IPS-20b (cell line): ENCODE results near the gene SUN1.
A peak's percentile ranks its signal among the peaks of the same experiment; 100 is the strongest.

Source experiments
- H3K27ac ChIP-seq: one replicate; pipeline ENCODE4 v1.5.1; 2013; ENCODE audit warnings: low read length
- H3K27me3 ChIP-seq: 2 replicates; pipeline ENCODE4 v1.6.1; 2013; ENCODE audit warnings: mild to moderate bottlenecking, low read length, inconsistent platforms; ENCODE audit not compliant: insufficient read depth
- H3K36me3 ChIP-seq: 2 replicates; pipeline ENCODE4 v1.6.1; 2013; ENCODE audit warnings: low read depth, mild to moderate bottlenecking, inconsistent platforms, low read length, moderate library complexity; ENCODE audit not compliant: insufficient read depth
- H3K4me1 ChIP-seq: 2 replicates; pipeline ENCODE4 v1.6.1; 2013; ENCODE audit warnings: mild to moderate bottlenecking, control low read depth, inconsistent platforms, low read length, moderate library complexity; ENCODE audit not compliant: insufficient read depth
- H3K4me3 ChIP-seq: 2 replicates; pipeline ENCODE4 v1.5.1; 2013; ENCODE audit warnings: mild to moderate bottlenecking, low read length, inconsistent platforms
- H3K9ac ChIP-seq: 2 replicates; pipeline ENCODE4 v1.6.1; 2013; ENCODE audit warnings: low read depth, mild to moderate bottlenecking, inconsistent platforms, low read length, moderate library complexity
- H3K9me3 ChIP-seq: 2 replicates; pipeline ENCODE4 v1.6.1; 2013; ENCODE audit warnings: mild to moderate bottlenecking, low read depth, low read length, inconsistent platforms; ENCODE audit not compliant: insufficient read depth

The SUN1 gene

GRCh38 chr7:884191-885003 lies 52.1 kb downstream of the SUN1 start:
- H3K27me3 ChIP-seq, result no peaks in the 10 kb centered on the region
- H3K27ac ChIP-seq, result no peak overlapping the region
- no peaks in the 10 kb centered on the region for H3K4me1 ChIP-seq
- no peak overlapping the region for H3K4me3 ChIP-seq
- H3K9ac ChIP-seq, result no peak overlapping the region
- no peaks in the 10 kb centered on the region for H3K9me3 ChIP-seq
- peaks cover 43% of the 10 kb centered on the region; the same call in 1 of the 2 replicates for H3K36me3 ChIP-seq

- peaks cover 40% of the 10 kb centered on the region for H3K36me3 ChIP-seq
- H3K27ac ChIP-seq, result no peak overlapping the region
- no peak overlapping the region for H3K9ac ChIP-seq
- no peak overlapping the region for H3K4me3 ChIP-seq
- H3K9me3 ChIP-seq, result no peaks in the 10 kb centered on the region
- H3K4me1 ChIP-seq, result no peaks in the 10 kb centered on the region
- H3K27me3 ChIP-seq, result no peaks in the 10 kb centered on the region
Measured at GRCh38 chr7:885261-885892, 53.1 kb downstream of the SUN1 start.

GRCh38 chr7:885893-886625 lies 53.8 kb downstream of the SUN1 start:
- Histone ChIP-seq H3K27me3 (no peaks in the 10 kb centered on the region), H3K4me1 (no peaks in the 10 kb centered on the region), H3K36me3 (peaks cover 47% of the 10 kb centered on the region), H3K9ac (no peak overlapping the region; the same call in 1 of the 2 replicates), H3K27ac (no peak overlapping the region), H3K9me3 (no peaks in the 10 kb centered on the region), H3K4me3 (no peak overlapping the region)

- H3K36me3 ChIP-seq, result peaks cover 51% of the 10 kb centered on the region
- H3K9ac ChIP-seq, result no peak overlapping the region; the same call in 1 of the 2 replicates
- H3K4me3 ChIP-seq, result no peak overlapping the region
- no peaks in the 10 kb centered on the region for H3K9me3 ChIP-seq
- H3K27me3 ChIP-seq, result no peaks in the 10 kb centered on the region
- H3K4me1 ChIP-seq, result no peaks in the 10 kb centered on the region
- H3K27ac ChIP-seq, result no peak overlapping the region
Measured at GRCh38 chr7:886626-887487, 54.6 kb downstream of the SUN1 start.

GRCh38 chr7:887488-887820 lies 55.2 kb downstream of the SUN1 start:
- Histone ChIP-seq H3K4me3 (no peak overlapping the region), H3K27me3 (no peaks in the 10 kb centered on the region), H3K27ac (no peak overlapping the region), H3K36me3 (peaks cover 53% of the 10 kb centered on the region), H3K9me3 (no peaks in the 10 kb centered on the region), H3K9ac (no peak overlapping the region), H3K4me1 (no peaks in the 10 kb centered on the region)

GRCh38 chr7:888081-889024 lies 56.1 kb downstream of the SUN1 start:
- Histone ChIP-seq H3K27ac (no peak overlapping the region), H3K27me3 (no peaks in the 10 kb centered on the region), H3K4me1 (no peaks in the 10 kb centered on the region), H3K9me3 (no peaks in the 10 kb centered on the region), H3K9ac (no peak overlapping the region), H3K36me3 (peaks cover 59% of the 10 kb centered on the region), H3K4me3 (no peak overlapping the region)

GRCh38 chr7:889025-889390 lies 56.7 kb downstream of the SUN1 start:
- Histone ChIP-seq H3K4me1 (no peaks in the 10 kb centered on the region), H3K9ac (peak overlapping the region; percentile 11; the same call in 1 of the 2 replicates), H3K27ac (no peak overlapping the region), H3K4me3 (no peak overlapping the region), H3K36me3 (peaks cover 63% of the 10 kb centered on the region), H3K9me3 (no peaks in the 10 kb centered on the region), H3K27me3 (no peaks in the 10 kb centered on the region)

- peaks cover 66% of the 10 kb centered on the region for H3K36me3 ChIP-seq
- no peak overlapping the region; the same call in 1 of the 2 replicates for H3K4me3 ChIP-seq
- 0 out of 2 replicates have a peak overlapping the region, but pooled peaks have one; percentile 11 for H3K9ac ChIP-seq
- no peaks in the 10 kb centered on the region for H3K27me3 ChIP-seq
- H3K9me3 ChIP-seq, result no peaks in the 10 kb centered on the region
- H3K4me1 ChIP-seq, result no peaks in the 10 kb centered on the region
- no peak overlapping the region for H3K27ac ChIP-seq
Measured at GRCh38 chr7:889391-889790, 57.1 kb downstream of the SUN1 start.

GRCh38 chr7:890868-891267 lies 58.6 kb downstream of the SUN1 start:
- H3K4me1 ChIP-seq, result no peaks in the 10 kb centered on the region
- H3K27me3 ChIP-seq, result no peaks in the 10 kb centered on the region
- H3K4me3 ChIP-seq, result no peak overlapping the region
- peaks cover 80% of the 10 kb centered on the region for H3K36me3 ChIP-seq
- no peak overlapping the region for H3K27ac ChIP-seq
- no peaks in the 10 kb centered on the region for H3K9me3 ChIP-seq
- no peak overlapping the region for H3K9ac ChIP-seq

GRCh38 chr7:891291-891690 lies 59.0 kb downstream of the SUN1 start:
- H3K9me3 ChIP-seq, result no peaks in the 10 kb centered on the region
- H3K4me3 ChIP-seq, result no peak overlapping the region
- H3K36me3 ChIP-seq, result peaks cover 81% of the 10 kb centered on the region
- no peaks in the 10 kb centered on the region for H3K4me1 ChIP-seq
- H3K27ac ChIP-seq, result no peak overlapping the region
- no peak overlapping the region for H3K9ac ChIP-seq
- no peaks in the 10 kb centered on the region for H3K27me3 ChIP-seq
